PC-3 (cell line): ENCODE data around the gene STOX2.

Experiments used
- EZH2 ChIP-seq: fragments of 300-600 bp; sonication (generic); IDR thresholded peaks from one replicate; pipeline ENCODE4 v1.6.1; 2017; ENCODE audit warnings: antibody characterized with exemption, mild to moderate bottlenecking, low read length; ENCODE audit not compliant: unreplicated experiment
- TF ChIP-seq, protein P1 (sequence below): fragments of 300-600 bp; sonication (generic); conservative IDR thresholded peaks from 2 replicates; pipeline ENCODE4 v1.5.1; 2017; ENCODE audit warnings: antibody characterized with exemption, low read depth, mild to moderate bottlenecking, low read length

GRCh38 chr4:183888564-183888963, 16.5 kb upstream of the STOX2 start:
- TF ChIP-seq, protein P1, sequence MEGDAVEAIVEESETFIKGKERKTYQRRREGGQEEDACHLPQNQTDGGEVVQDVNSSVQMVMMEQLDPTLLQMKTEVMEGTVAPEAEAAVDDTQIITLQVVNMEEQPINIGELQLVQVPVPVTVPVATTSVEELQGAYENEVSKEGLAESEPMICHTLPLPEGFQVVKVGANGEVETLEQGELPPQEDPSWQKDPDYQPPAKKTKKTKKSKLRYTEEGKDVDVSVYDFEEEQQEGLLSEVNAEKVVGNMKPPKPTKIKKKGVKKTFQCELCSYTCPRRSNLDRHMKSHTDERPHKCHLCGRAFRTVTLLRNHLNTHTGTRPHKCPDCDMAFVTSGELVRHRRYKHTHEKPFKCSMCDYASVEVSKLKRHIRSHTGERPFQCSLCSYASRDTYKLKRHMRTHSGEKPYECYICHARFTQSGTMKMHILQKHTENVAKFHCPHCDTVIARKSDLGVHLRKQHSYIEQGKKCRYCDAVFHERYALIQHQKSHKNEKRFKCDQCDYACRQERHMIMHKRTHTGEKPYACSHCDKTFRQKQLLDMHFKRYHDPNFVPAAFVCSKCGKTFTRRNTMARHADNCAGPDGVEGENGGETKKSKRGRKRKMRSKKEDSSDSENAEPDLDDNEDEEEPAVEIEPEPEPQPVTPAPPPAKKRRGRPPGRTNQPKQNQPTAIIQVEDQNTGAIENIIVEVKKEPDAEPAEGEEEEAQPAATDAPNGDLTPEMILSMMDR, result no peak
- TF ChIP-seq EZH2, result no peak
